ENCODE data around the gene SNED1.

Gene SNED1

DNA sequence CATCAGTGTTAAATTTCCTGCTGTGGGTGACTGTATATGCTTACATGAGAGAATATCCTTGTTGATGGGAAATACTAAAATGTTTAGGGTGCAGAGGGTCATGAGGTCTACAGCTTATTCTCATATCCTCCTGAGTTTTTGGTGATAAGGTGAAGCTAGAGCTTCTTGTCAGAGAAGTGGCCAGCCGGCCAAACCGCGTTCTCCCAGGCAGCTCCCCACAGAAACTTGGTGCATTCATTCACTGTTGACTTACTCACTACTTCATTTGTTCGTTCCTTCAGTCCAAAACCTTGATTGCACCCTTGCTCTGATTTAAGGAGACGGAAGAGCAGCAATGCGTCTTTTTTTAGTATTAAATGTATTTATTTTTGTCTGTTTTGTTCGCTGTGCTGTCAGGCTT lies 8.7 kb downstream of the SNED1 start:
- no peak for DNase-seq

- DNase-seq = no peak
Observed at GRCh38 chr2:241007880-241008710, 9.7 kb downstream of the SNED1 start.

DNA sequence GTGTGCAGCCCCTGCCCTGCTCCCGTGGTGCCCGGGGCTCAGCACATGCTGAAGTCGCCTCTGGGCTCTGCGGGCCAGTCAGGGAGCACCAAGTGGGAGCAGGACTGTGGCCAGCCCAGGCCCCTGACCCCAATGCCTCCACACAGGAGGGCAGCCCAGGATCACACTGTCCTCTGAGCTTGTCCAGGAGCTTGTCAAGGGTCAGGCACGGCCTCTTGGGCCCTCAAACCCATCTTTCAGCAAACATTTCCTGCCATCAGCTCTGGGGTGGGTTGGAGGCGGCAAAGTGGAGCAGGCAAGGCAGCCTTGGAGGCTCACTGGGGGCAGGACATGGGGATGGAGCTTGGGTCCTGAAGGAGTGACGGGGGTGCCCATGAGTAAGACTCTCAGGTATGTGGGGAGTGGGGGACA lies 10.3 kb downstream of the SNED1 start:
- no peak for DNase-seq

DNA sequence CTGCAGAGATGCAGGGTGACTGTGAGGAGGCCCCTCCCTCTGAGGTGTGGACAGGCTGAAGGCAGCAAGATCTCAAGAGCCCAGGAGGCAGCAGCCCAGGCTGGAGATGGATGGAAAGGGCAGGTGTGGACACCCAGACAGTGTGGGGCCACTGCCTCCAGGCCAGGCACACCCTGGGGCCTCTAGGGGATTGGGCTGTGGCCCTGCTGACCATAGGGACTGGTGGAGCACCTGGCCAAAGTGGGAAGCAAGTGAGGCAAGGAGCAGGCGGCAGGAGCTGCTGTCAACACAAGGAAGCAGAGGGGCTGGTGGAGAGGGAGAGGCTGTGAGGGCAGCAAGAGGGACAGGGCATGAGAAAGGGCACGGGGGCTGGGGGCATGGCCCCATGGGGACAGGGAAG lies 10.8 kb downstream of the SNED1 start:
- DNase-seq = no peak

DNA sequence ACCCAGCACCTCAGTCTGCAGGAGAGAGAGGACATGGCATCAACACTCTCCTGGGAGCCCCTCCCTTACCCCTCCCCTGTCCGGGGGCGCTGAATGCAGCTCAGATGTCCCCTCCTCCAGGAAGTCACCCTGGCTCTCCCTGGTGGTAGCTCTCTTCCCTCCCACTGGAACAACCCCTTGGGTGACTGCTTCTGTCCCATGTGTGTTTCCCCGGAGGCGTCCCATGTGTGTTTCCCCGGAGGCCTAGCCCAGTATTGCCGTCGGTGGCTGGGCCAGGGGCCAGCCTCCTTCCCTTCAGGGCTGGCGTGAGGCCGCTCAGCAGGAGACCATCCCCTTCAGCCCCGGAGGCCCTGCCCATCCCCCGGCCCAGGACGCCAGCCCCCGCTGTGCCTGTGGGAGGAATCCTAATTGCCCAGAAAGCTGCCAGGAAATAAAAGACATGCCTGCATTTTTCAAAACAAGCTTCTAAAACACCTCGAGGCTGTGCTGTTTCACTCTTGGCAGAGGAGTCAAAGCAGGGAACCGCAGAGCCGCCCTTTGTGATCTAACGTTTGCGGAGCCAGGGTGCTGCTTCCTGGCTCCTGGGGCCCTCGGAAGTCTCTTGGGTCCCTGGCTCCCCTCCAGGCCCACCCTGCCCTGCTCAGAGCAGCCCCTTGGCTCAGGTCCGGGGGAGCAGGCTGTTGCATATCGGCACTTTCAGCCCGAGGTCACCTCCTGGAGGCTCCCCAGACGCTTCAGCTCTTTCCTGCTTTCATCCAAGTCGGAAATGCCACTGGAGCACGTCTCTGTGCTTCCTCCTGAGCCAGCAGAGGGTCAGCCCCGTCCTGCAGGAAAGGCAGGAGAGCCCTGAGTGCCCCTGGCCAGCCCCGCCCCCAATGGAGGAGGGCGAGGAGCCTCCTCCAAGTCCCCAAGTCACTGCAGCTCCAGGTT lies 11.4 kb downstream of the SNED1 start:
- DNase-seq = no peak

- no peak for DNase-seq
Observed at GRCh38 chr2:241010531-241011295, 12.3 kb downstream of the SNED1 start.

DNA sequence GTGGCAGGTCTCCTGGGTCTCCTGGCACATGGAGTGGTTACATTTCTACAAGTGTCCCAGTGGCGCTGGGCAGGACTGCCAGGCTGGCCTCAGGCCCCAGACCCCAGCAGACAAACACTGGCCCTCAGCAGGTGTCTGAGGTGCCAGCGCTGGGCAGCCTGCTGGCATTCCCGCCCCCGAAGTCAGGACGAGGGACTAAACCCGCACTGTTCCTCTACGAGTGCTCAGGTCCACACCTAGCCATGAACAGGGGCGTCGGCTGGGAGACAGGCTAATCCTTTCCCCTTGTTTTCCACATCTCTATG lies 12.8 kb downstream of the SNED1 start:
- no peak for DNase-seq

DNA sequence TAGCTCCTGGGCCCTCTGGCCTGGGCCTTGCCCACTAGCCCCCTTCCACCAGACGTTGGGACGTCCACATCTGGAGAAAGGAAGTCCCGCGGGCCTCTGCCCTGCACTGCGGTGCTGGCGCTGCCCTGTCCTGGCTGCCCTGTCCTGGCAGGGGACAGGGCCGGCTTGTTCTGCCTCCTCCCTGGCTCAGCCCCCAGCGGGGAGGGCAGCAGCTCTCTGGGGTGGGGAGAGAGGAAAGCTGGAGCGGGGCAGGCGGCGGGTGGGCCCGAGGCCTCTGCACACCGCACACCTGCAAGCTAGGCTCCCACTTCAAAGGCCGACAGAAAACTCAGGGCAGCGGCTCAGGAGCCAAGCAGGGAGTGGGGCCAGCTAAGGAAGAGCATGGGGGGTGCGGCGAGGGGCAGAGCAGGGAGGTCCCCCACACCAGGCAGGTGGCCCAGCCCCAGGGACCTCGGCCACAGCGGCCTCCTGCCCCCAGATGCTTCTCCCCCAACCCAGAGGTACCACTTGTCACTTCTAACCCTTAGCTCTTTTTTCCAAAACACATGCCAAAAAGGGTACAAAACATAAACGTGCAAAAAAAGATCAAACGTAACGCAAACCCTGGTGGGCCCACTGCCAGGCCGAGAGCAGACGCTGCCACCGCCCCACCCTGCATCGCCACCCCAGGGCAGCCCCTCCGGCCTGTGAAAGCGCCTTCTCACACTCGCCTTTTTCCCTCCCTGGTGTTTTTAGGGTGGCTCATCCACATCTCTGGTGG lies 13.5 kb downstream of the SNED1 start:
- DNase-seq = no peak

- no peak for DNase-seq
Observed at GRCh38 chr2:241014224-241014623, 15.8 kb downstream of the SNED1 start.

- DNase-seq = no peak
Observed at GRCh38 chr2:241014764-241015163, 16.3 kb downstream of the SNED1 start.

- DNase-seq = no peak
Observed at GRCh38 chr2:241015439-241015838, 17.0 kb downstream of the SNED1 start.

- no peak for DNase-seq
Observed at GRCh38 chr2:241017228-241017940, 19.0 kb downstream of the SNED1 start.

GRCh38 chr2:241018051-241018891 lies 19.9 kb downstream of the SNED1 start:
- DNase-seq = no peak

GRCh38 chr2:241019441-241020139 lies 21.2 kb downstream of the SNED1 start:
- no peak for DNase-seq

DNA sequence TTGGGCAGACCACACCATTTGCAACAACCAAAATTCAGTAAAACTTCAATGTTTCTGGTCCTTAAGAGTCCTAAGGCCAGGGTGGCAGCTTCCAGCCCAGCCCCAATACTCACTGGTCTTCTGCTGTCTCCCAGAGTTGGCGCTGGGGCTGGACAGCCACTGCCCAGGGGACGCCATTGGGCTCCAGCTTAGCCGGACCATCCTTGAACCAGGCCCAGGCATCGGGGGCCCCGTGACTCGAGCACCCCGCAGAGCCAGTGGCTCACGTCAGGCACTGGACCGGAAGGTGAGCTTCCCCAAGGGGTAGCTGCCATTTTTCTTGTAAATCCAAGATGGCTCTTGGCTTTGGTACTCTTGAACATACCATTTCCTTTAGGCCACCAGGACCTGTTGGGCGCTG lies 21.8 kb downstream of the SNED1 start:
- no peak for DNase-seq

- DNase-seq = no peak
Observed at GRCh38 chr2:241020629-241021190, 22.3 kb downstream of the SNED1 start.

DNA sequence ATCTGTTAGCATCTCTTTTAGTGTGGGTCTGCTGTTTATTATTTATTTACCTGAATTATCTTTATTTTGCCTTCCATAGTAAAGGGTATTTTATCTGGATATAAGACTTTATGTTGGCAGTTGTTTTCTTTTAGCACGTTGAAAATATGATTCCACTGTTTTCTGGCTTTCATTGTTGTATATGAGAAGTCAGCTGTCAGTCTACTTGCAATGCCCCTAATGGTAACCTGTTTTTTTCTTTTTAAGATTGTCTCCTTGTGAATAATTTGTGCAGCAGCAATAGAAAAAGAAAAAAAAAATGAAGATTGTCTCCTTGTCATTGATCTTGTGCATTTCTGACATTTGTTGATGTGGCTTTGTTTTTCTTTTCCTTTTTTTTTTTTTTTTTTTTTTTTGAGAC lies 27.2 kb downstream of the SNED1 start:
- no peak for DNase-seq

DNA sequence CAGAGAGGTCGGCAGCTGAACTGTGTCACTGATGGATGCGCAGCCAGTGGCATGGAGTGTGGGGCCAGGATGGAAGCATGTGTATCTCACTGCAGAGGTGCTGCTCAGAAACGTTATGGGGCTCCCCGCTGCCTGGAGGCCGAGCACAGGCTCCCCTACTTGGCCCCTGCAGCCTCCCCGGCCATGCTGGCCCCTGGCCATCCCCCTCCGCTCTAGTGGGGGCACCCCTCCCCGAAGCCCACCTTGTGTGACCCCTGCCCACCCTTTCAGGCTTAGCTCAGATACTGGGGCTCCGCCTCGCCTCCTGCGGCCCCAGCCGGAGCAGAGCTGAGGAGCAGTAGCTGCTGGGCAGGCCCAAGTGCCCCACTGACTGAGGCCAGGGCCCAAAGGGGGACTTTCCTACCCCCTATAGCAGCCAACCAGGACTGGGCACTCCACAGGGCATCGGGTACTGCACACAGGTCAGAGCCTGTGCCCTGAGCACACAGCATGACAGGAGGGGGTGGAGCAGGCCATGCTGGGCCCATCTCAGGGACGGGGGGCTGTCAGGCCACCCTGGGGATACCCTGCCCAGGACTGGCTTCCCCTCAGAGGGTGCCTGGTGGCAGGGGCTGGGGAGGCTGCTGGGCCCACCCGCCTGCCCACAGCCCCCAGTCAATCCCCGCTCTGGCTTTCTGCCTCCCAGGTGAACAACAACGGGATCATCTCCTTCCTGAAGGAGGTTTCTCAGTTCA lies 31.3 kb downstream of the SNED1 start:
- DNase-seq = no peak

DNA sequence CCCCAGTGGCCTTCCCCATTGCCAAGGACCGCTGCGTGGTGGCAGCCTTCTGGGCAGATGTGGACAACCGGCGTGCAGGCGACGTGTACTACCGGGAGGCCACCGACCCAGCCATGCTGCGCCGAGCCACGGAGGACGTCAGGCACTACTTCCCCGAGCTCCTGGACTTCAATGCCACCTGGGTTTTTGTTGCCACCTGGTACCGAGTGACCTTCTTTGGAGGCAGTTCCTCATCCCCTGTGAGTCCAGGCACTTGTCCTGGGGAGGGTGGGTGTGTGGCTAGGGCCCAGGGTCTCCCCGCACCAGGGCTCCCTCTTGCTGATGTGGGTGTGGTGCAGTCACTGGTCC lies 31.9 kb downstream of the SNED1 start:
- DNase-seq = no peak

Measured in NCI-H526 treated with DMSO at 0.1 percent for 48 hours (cell line).